Body of pancreas (tissue), 4 donors: ENCODE results near the gene TNFRSF1A. TPM values are rescaled to one million over a fixed set of nuclear protein-coding genes. Genes with fewer than 3 reads are reported as not detected.

Source experiments
- ATAC-seq: fragments of 150-250 bp; one replicate; pipeline ENCODE4 v1.9.1; 2016
- DNase-seq, 4 donors: peaks; one replicate each; pipeline ENCODE4 v3.0.0-alpha.2; 2019
- H3K27ac ChIP-seq, 4 donors: fragments of 200-600 bp; sonication (generic); 1 replicate in 3 of 4; 2 replicates in 1 of 4; pipeline versions ENCODE4 v1.5.1 to v1.6.1; 2016 to 2019; ENCODE audit warnings: mild to moderate bottlenecking in 1 of 4, mixed read lengths in 1 of 4, moderate library complexity in 1 of 4
- H3K27me3 ChIP-seq, 2 donors: fragments of 200-600 bp; sonication (generic); one replicate each; pipeline ENCODE4 v1.6.0; 2016; ENCODE audit warnings: mild to moderate bottlenecking in 1 of 2
- H3K36me3 ChIP-seq, 2 donors: fragments of 200-600 bp; sonication (generic); replicated peaks in 1 of 2; 2 replicates each; pipeline ENCODE4 v1.5.1; 2016; ENCODE audit warnings: low read depth in 2 of 2; ENCODE audit not compliant: insufficient read depth in 1 of 2
- H3K4me1 ChIP-seq: fragments of 200-600 bp; sonication (generic); one replicate; pipeline ENCODE4 v1.6.0; 2016
- H3K4me3 ChIP-seq, 2 donors: fragments of 200-600 bp; sonication (generic); 1 replicate in 1 of 2; 2 replicates in 1 of 2; pipeline ENCODE4 v1.5.1; 2016 to 2019
- H3K9me3 ChIP-seq, 3 donors: fragments of 200-600 bp; sonication (generic); 1 replicate in 2 of 3; 2 replicates in 1 of 3; pipeline ENCODE4 v1.5.1; 2016
- CTCF ChIP-seq, 7 experiments: fragments of 450-650 bp in 4 of 7; fragments of 200-600 bp in 3 of 7; sonication (generic) in 3 of 7; IDR thresholded peaks; one replicate each; pipeline ENCODE4 v1.5.1; 2016 to 2019; ENCODE audit warnings: antibody characterized with exemption in 7 of 7
- POLR2A ChIP-seq, 3 donors: fragments of 450-650 bp; IDR thresholded peaks; one replicate each; pipeline ENCODE4 v1.6.1; 2016; ENCODE audit warnings: antibody characterized with exemption in 3 of 3, mild to moderate bottlenecking in 2 of 3
- WGBS, 2 donors: methylation state at CpG; one replicate each; pipeline ENCODE4 v1.1.5; 2017; 5-methylcytosine and 5-hydroxymethylcytosine counted together
- intact Hi-C: fragments of 100-400 bp; cut with DNase I; formaldehyde crosslinking; loops from one replicate; pipeline ENCODE4 v1.15.1; 2023
- total RNA-seq, 2 donors: library from RNA; depleted of rRNA; stranded (reverse); fragments of >200 nt; gene quantifications; one replicate each; pipeline ENCODE4 v1.1.0, GENCODE V29; 2016

TNFRSF1A gene
- total RNA-seq, 2 donors from 2014 or later = 54.5 to 92.0 TPM

DNA sequence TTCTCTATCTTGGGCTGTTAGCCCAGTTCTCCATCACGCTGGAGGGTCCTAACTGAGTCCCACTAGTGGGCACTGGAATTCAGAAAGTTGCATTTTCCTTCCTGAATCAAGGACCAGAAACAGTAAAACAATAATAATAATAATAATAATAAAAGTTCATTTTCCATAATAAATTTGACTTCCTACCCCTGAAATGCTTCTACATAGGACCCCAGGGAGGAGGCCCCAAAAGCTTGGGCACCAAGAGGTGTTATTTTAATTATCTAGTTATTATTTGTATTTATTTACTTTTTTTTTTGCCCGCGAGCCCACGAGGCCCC is 21.1 kb upstream of the TNFRSF1A start:
- H3K27ac ChIP-seq = peak overlapping the region in 3 of 4 donors; percentile 85 to 97 (median 92)
- no peaks in the 10 kb centered on the region for H3K27me3 ChIP-seq
- no peaks in the 10 kb centered on the region for H3K36me3 ChIP-seq
- H3K4me1 ChIP-seq = peaks cover 13% of the 10 kb centered on the region
- TF ChIP-seq POLR2A (IDR thresholded peaks at IDR 0.05) = no peak
- no peak for TF ChIP-seq CTCF (IDR thresholded peaks at IDR 0.05)
- no peak overlapping the region for H3K4me3 ChIP-seq
- DNase-seq (no peak), ATAC-seq (no peak)
- intact Hi-C loops = no loop called here
- H3K9me3 ChIP-seq = no peaks in the 10 kb centered on the region
- WGBS, 2 donors = 19 to 21% methylated on average over 4 of the region's 4 CpGs

GRCh38 chr12:6362403-6362802 is 20.5 kb upstream of the TNFRSF1A start:
- TF ChIP-seq POLR2A (IDR thresholded peaks at IDR 0.05) (no peak), CTCF (IDR thresholded peaks at IDR 0.05) (no peak)
- 46 to 62% methylated on average over 3 of the region's 3 CpGs for WGBS, 2 donors
- peak overlapping the region in 1 of 4 donors; percentile 42 for H3K27ac ChIP-seq
- H3K4me1 ChIP-seq = peaks cover 13% of the 10 kb centered on the region
- H3K4me3 ChIP-seq = no peak overlapping the region
- H3K36me3 ChIP-seq = no peaks in the 10 kb centered on the region
- intact Hi-C loops = no loop called here
- H3K27me3 ChIP-seq = no peaks in the 10 kb centered on the region
- no peaks in the 10 kb centered on the region for H3K9me3 ChIP-seq
- DNase-seq = no peak
- ATAC-seq = no peak

DNA sequence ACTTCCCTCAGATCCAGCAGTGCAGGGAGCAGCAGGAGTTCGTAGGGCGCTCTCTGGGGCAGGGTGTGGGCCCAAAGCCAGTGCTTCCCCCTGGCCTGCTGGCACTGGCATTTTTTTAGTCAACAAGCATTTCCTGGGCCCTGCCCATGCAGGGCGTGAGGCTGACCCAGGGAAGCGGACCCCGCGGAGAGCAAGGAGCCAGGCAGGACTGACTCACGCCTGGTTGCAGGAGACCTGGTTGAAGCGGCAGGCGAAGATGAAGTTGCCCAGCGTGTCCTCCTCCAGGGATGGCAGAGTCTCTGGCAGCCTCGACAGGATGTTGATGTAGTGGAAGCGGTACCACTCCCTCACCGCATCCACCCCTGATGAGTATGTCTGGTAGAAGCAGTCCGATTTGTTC is 20.0 kb upstream of the TNFRSF1A start:
- ATAC-seq (no peak), DNase-seq (peak in 2 of 4 donors; percentile 42 to 48)
- H3K27ac ChIP-seq = peak overlapping the region in 1 of 4 donors; percentile 42
- H3K27me3 ChIP-seq = no peaks in the 10 kb centered on the region
- H3K9me3 ChIP-seq = no peaks in the 10 kb centered on the region
- intact Hi-C loops = no loop called here
- WGBS, 2 donors = 73 to 79% methylated on average over 14 of the region's 14 CpGs
- H3K4me3 ChIP-seq = no peak overlapping the region
- no peak for TF ChIP-seq CTCF (IDR thresholded peaks at IDR 0.05)
- no peak for TF ChIP-seq POLR2A (IDR thresholded peaks at IDR 0.05)
- peaks cover 13% of the 10 kb centered on the region for H3K4me1 ChIP-seq
- H3K36me3 ChIP-seq = no peaks in the 10 kb centered on the region

DNA sequence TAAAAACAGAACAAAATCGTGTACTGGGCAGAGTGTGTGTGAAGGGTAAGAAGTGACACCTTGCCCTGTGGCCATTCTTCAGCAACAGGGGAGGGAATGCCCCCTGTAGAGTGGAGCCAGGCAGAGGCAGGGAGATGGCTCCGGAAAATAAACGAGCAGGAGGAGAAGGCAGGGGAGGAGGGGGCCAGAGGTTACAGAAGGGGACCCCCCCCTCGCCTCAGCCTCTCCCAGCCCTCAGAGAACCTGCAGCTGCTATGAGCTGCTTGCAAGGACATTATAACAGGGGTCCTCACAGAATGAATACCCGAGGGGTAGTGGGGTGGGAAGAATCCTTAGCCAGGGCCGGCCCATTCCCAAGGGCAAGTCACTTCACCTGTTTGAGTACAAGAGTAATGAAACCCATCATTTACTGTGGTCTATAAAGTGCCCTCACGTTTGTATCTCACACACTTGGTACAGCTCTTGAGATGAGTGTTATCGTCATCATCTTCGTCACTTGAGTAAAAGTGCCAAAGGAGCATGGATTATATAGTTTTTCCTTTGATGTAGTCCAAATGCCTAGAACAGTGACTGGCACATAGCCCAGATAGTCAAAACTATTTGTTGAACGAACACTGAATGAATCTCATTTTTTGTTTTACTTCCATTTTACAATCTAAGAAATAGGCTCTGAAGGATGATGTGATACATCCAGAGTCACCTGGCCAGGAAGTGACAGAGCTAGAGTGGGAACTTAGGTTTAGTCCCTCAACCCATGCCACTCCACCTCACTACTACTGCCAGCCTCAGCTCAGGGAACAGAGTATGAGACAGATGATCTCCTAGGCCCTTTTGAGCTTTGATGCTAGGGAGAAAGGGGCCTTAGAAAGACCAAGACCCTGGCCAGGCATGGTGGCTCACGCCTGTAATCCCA is 19.0 kb upstream of the TNFRSF1A start:
- TF ChIP-seq CTCF (IDR thresholded peaks at IDR 0.05) = no peak
- no peak for TF ChIP-seq POLR2A (IDR thresholded peaks at IDR 0.05)
- 59 to 63% methylated on average over 11 of the region's 11 CpGs for WGBS, 2 donors
- Histone ChIP-seq H3K4me3 (no peak overlapping the region), H3K4me1 (peaks cover 13% of the 10 kb centered on the region), H3K36me3 (no peaks in the 10 kb centered on the region), H3K27me3 (no peaks in the 10 kb centered on the region), H3K27ac (peak overlapping the region in 1 of 4 donors; percentile 16), H3K9me3 (no peaks in the 10 kb centered on the region)
- no peak for DNase-seq
- intact Hi-C loops = no loop called here
- no peak for ATAC-seq
